RPMI8226 (cell line): ENCODE measurements around the gene ARMC3.
"Not testable (repeated sequence)": the region's sequence is repeated elsewhere in the genome, so short reads cannot be mapped to it uniquely, and the experiment has no call there.

ENCODE experiments used
- DNase-seq: peaks from one replicate; pipeline ENCODE4 v3.0.0-alpha.2; 2015

Gene ARMC3

GRCh38 chr10:23053036-23053435 is 125.2 kb downstream of the ARMC3 start:
- DNase-seq: no peak

GRCh38 chr10:23055424-23056185 is 127.8 kb downstream of the ARMC3 start:
- DNase-seq: no peak

GRCh38 chr10:23056186-23056579 is 128.3 kb downstream of the ARMC3 start:
- DNase-seq: no peak

- DNase-seq: no peak
These were observed 130.5 kb downstream of the ARMC3 start for GRCh38 chr10:23058366-23058765.

GRCh38 chr10:23060918-23061317 is 133.1 kb downstream of the ARMC3 start:
- DNase-seq: no peak

- DNase-seq: no peak
These were observed 135.5 kb downstream of the ARMC3 start for GRCh38 chr10:23063045-23063972.

- DNase-seq: no peak
These were observed 136.3 kb downstream of the ARMC3 start for GRCh38 chr10:23063973-23064812.

GRCh38 chr10:23064813-23065114 is 136.9 kb downstream of the ARMC3 start:
- DNase-seq: not testable (repeated sequence)

GRCh38 chr10:23065181-23065948 is 137.5 kb downstream of the ARMC3 start:
- DNase-seq: no peak

GRCh38 chr10:23067337-23067736 is 139.5 kb downstream of the ARMC3 start:
- DNase-seq: no peak

- DNase-seq: peak; percentile 74
These were observed 140.3 kb downstream of the ARMC3 start for GRCh38 chr10:23067939-23068775.

- no peak for DNase-seq
These were observed 141.4 kb downstream of the ARMC3 start for GRCh38 chr10:23069019-23069815.

- not testable (repeated sequence) for DNase-seq
These were observed 142.4 kb downstream of the ARMC3 start for GRCh38 chr10:23070092-23070912.

GRCh38 chr10:23070913-23071218 is 143.0 kb downstream of the ARMC3 start:
- DNase-seq: no peak

GRCh38 chr10:23072593-23072992 is 144.7 kb downstream of the ARMC3 start:
- not testable (repeated sequence) for DNase-seq

GRCh38 chr10:23073527-23073926 is 145.7 kb downstream of the ARMC3 start:
- DNase-seq: no peak

- DNase-seq: no peak
These were observed 147.8 kb downstream of the ARMC3 start for GRCh38 chr10:23075672-23076071.

- DNase-seq: no peak
These were observed 150.3 kb downstream of the ARMC3 start for GRCh38 chr10:23078114-23078513.

GRCh38 chr10:23079700-23080099 is 151.8 kb downstream of the ARMC3 start:
- no peak for DNase-seq

- no peak for DNase-seq
These were observed 152.4 kb downstream of the ARMC3 start for GRCh38 chr10:23080262-23080661.
